Mammary epithelial cell (primary cell): ENCODE measurements around the gene PRRT2.

Experiments
- CTCF ChIP-seq, 2 donors: IDR thresholded peaks in 1 of 2; conservative IDR thresholded peaks in 1 of 2; 2 replicates each; pipeline ENCODE4 v1.5.1; 2011 to 2012; ENCODE audit warnings: inconsistent platforms in 2 of 2, low read length in 2 of 2, mild to moderate bottlenecking in 2 of 2, control low read depth in 1 of 2, low read depth in 1 of 2; ENCODE audit not compliant: insufficient read depth in 1 of 2; ENCODE audit errors: extremely low read depth in 1 of 2
- EZH2 ChIP-seq: IDR thresholded peaks from 2 replicates; pipeline ENCODE4 v1.6.1; 2012; ENCODE audit warnings: low read length, inconsistent platforms, borderline replicate concordance

DNA sequence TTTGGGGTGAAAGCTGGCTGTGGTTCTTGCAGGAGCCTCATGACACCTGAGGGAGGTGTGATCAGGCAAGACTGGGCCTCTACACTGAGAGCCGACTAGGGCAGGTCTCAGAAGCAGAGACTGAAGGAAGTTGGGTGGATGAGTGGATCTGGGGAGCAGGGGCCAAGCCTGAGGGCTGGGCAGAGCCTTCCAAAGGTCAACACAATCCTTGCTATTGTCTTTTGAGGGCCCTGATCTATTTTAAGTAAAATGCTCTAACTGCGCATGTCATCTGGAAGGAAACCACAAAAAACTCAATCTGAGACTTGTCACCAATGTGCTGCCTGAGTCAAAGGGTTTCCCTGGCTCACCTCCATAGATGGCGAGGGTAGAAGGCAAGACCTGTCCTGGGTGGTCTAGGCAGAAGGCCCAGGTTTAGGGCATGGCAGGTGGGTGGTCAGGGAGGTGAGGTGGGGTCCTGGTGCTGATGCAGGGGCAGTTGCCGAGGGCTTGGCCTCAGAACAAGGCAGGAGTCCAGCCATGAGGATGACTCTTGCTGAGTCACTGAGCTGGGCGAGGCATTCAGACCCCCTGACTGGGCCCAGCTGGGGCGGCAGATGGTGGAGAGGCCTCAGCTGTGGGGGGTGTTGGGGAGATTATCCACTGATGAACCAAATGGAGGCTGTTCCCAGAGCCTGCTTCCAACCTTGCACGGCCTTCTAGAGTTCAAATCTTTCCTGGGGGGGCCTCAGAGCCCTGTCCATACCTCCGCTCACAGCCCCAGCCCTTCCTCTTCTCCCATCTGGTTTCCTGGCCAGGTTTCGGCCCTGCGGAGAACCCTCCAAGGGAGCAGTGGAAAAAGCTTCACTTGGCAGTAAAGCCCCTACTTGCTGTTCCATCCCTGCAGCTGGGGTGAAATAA lies 13.4 kb downstream of the PRRT2 start:
- TF ChIP-seq CTCF (conservative IDR thresholded peaks at IDR 0.05 in 1 of 2, IDR thresholded peaks at IDR 0.05 in 1 of 2; ENCODE audit: extremely low read depth in 1 of 2, insufficient read depth in 1 of 2, low read depth in 1 of 2, low read length in 2 of 2) (no peak), EZH2 (no peak)
